Heart left ventricle (tissue), 13 donors: ENCODE measurements around the gene VWA8.

Experiments used
- CTCF ChIP-seq, 12 donors: fragments of 200-600 bp; sonication (generic) in 4 of 12; IDR thresholded peaks; one replicate each; pipeline versions ENCODE4 v1.5.0 to v1.8.0; 2018 to 2022; ENCODE audit warnings: antibody characterized with exemption in 12 of 12, mild to moderate bottlenecking in 5 of 12
- POLR2A ChIP-seq, 2 donors: fragments of 450-650 bp; IDR thresholded peaks; one replicate each; pipeline ENCODE4 v1.6.1; 2017; ENCODE audit warnings: antibody characterized with exemption in 2 of 2, mild to moderate bottlenecking in 2 of 2, moderate library complexity in 2 of 2
- donor health status: ischemic (EF 13 %, LVEDD 7.1; RV severe dilation, severe dysfunction).
- donor health status: DM: no; HTN: yes; CAD: no.
- donor health status: DM: no; HTN: no; CAD: no.
- donor health status: ischemic (EF 25% LVEDD 6.9; RV normal size, moderate dysfunction).
- donor health status: ischemic (EF 25% LVEDD 5.7; RV mildly dilated, moderate dysfunction).
- donor health status: ischemic (EF 35%, LVEDD 5.7; RV mildly dilated, moderate dysfunction).
- donor health status: nonischemic (EF 11% LVEDD 7.7; RV severe dilation, severe dysfunction).
- donor health status: DM: yes; HTN: yes; CAD: no.
- donor health status: PGD.
- donor health status: ischemic (EF 29% LVEDD 5.4; RV normal size, mild dysfunction).
- donor health status: nonischemic (EF 23%, LVEDD 6.1; RV moderate dilation, normal function).

GRCh38 chr13:41691274-41691673 lies 269.6 kb downstream of the VWA8 start:
- TF ChIP-seq CTCF (IDR thresholded peaks at IDR 0.05): no peak
- TF ChIP-seq POLR2A (IDR thresholded peaks at IDR 0.05): no peak
